ENCODE results near the gene UIMC1. TPM values are rescaled to one million over a fixed set of nuclear protein-coding genes. Genes with fewer than 3 reads are reported as not detected.

The UIMC1 gene
- total RNA-seq, 1 experiment from 2014 or later, result 53.0 TPM

GRCh38 chr5:176906796-176907195, 99.8 kb downstream of the UIMC1 start:
- Histone ChIP-seq H2BK5ac (ENCODE audit: insufficient read length, low read length) (no peak overlapping the region), H2BK120ac (ENCODE audit: low read depth, low read length, poor library complexity, severe bottlenecking) (no peak overlapping the region), H3K23me2 (ENCODE audit: insufficient read length, low read depth, low read length, poor library complexity, severe bottlenecking) (no peaks in the 10 kb centered on the region), H2BK15ac (ENCODE audit: low read depth, low read length) (no peak overlapping the region), H3K4me2 (ENCODE audit: insufficient read depth, insufficient read length, low read length) (no peak overlapping the region), H3K79me2 (ENCODE audit: insufficient read depth, low read length) (no peaks in the 10 kb centered on the region), H4K8ac (replicated peaks; ENCODE audit: insufficient read length, low read depth, low read length) (no peak overlapping the region), H3K56ac (ENCODE audit: insufficient read length, low read depth, low read length) (no peak overlapping the region), H3T11ph (ENCODE audit: low read length) (no peak overlapping the region), H4K20me1 (ENCODE audit: control insufficient read depth, insufficient read depth, insufficient read length) (no peaks in the 10 kb centered on the region), H3K23ac (ENCODE audit: insufficient read length, low read depth, low read length) (no peak overlapping the region), H3K4me1 (ENCODE audit: insufficient read depth, low read length) (no peaks in the 10 kb centered on the region), H2BK12ac (ENCODE audit: insufficient read length, low read depth, low read length) (no peak overlapping the region), H3K4ac (ENCODE audit: low read depth, low read length) (no peak overlapping the region), H4K5ac (ENCODE audit: insufficient read length, low read depth, low read length) (no peak overlapping the region), H3K18ac (ENCODE audit: insufficient read length, low read depth, low read length) (no peak overlapping the region), H3K79me1 (ENCODE audit: insufficient read depth, low read depth, low read length, poor library complexity, severe bottlenecking) (no peaks in the 10 kb centered on the region), H3K14ac (ENCODE audit: insufficient read depth, low read length) (no peak overlapping the region), H3K27me3 (ENCODE audit: insufficient read depth, low read length) (no peaks in the 10 kb centered on the region), H3K9ac (ENCODE audit: extremely low read depth, insufficient read length, low read length) (no peak overlapping the region), H2BK20ac (ENCODE audit: low read depth, low read length, poor library complexity, severe bottlenecking) (no peak overlapping the region), H3K9me3 (ENCODE audit: control insufficient read depth, low read depth, low read length) (no peaks in the 10 kb centered on the region), H4K91ac (ENCODE audit: insufficient read length, low read depth, low read length) (no peak overlapping the region), H3K27ac (ENCODE audit: insufficient read length, low read depth, low read length) (no peak overlapping the region), H2AK5ac (ENCODE audit: insufficient read length, low read length) (no peak overlapping the region), H2AFZ (ENCODE audit: low read length) (no peak overlapping the region)
- no peak for DNase-seq
- no peak for TF ChIP-seq CTCF (conservative IDR thresholded peaks at IDR 0.05)
- H3K27me3 Mint-ChIP-seq (ENCODE audit: low read depth), result no peaks in the 10 kb centered on the region
- no CpG with 5 or more reads among the region's 3 CpGs for WGBS (ENCODE audit: extremely low coverage, insufficient read length, low lambda C conversion rate)
- peak overlapping the region in 1 of 3 experiments; percentile 40; a peak in 1 of 7 replicates for H3K27ac Mint-ChIP-seq
- no peaks in the 10 kb centered on the region for H3K9me3 Mint-ChIP-seq
- peaks cover 23 to 71% (median 52%) of the 10 kb centered on the region in 3 experiments; a peak in 6 of 7 replicates for H3K36me3 Mint-ChIP-seq (ENCODE audit: insufficient read depth in 1 of 3, low read depth in 3 of 3)
- no peak overlapping the region for H3K4me3 Mint-ChIP-seq
- no peaks in the 10 kb centered on the region for H3K4me1 Mint-ChIP-seq

All from H9 (cell line).